ENCODE results near the gene TIMP4.

TIMP4 gene

DNA sequence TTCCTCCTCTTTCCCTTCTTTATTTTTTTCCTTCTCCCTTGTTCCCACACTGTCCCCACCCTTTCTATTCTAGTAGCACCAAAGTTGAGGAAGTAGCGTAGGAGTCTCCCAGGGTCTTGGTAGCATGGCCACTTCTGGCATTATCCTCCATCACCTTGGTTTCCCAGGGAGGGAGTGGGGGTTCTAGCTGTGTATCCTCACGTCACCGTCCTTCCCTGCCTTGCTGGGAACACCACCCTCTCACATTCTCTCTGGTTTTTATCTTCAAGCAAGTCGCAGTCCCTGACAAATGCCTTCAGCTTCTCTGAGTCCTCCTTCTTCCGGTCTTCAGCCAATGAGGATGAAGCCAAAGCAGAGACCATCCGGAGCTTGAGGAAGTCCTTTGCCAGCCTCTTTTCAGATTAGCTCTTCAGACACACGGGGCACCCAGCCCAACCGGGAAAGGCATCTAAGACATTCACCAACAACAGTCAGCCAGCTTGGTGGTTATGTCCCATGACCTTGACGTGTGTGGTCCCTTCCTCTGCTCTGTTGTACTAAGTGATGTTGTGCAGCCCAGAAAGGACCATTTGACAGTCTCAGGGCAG, 31.6 kb upstream of the TIMP4 start:
- TF ChIP-seq ZNF274 (IDR thresholded peaks at IDR 0.05; ENCODE audit: low read depth, low read length) = no peak
- H3K4me3 ChIP-seq (ENCODE audit: low read length) = no peak overlapping the region

DNA sequence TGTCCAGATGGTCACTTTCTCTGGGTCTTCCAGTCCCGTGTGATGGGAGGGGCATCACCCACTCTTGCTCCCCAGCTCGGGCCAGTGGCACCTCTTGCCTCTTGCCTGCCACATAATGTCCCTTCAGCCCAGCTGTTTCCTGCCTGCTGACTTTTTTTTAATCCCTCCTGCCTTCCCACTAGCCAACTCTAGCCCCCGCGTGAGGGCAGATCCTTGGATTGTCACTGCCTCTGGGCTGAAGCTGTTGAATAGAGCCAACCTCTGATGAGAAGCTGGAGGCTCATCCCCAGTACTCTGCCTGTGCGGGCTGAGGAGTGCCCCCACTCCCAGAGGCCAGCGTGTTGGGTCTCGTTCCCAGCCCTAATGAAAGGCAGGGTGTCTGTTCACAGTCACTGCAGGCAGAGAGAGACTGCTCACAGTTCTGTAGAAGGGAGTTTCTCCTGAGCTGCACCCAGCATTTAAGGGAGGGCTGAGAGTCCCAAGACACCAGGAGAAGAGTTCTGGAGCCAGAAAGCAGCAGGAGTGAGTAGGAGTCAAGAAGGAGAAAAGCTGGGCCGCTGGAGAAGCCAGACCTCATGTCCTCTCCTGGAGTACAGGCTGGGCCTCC, 30.1 kb upstream of the TIMP4 start:
- no peak for TF ChIP-seq ZNF274 (IDR thresholded peaks at IDR 0.05; ENCODE audit: low read depth, low read length)
- no peak overlapping the region for H3K4me3 ChIP-seq (ENCODE audit: low read length)

DNA sequence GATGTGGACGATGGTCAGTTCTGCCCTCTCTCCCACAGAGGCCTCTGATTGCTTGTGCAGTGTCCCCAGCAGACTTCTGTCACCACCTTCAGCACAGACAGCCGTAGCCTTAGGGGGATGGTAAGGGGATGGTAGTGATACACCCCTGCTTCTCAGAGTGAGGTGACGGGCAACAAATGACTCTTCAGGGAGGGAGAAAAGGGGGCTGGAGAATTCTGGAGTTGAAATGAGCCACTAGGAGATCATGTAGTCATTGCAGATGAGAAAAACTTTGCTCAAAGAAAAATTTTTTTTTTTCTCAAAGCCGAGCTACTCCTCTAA, 29.6 kb upstream of the TIMP4 start:
- H3K4me3 ChIP-seq (ENCODE audit: low read length) = no peak overlapping the region
- no peak for TF ChIP-seq ZNF274 (IDR thresholded peaks at IDR 0.05; ENCODE audit: low read depth, low read length)

DNA sequence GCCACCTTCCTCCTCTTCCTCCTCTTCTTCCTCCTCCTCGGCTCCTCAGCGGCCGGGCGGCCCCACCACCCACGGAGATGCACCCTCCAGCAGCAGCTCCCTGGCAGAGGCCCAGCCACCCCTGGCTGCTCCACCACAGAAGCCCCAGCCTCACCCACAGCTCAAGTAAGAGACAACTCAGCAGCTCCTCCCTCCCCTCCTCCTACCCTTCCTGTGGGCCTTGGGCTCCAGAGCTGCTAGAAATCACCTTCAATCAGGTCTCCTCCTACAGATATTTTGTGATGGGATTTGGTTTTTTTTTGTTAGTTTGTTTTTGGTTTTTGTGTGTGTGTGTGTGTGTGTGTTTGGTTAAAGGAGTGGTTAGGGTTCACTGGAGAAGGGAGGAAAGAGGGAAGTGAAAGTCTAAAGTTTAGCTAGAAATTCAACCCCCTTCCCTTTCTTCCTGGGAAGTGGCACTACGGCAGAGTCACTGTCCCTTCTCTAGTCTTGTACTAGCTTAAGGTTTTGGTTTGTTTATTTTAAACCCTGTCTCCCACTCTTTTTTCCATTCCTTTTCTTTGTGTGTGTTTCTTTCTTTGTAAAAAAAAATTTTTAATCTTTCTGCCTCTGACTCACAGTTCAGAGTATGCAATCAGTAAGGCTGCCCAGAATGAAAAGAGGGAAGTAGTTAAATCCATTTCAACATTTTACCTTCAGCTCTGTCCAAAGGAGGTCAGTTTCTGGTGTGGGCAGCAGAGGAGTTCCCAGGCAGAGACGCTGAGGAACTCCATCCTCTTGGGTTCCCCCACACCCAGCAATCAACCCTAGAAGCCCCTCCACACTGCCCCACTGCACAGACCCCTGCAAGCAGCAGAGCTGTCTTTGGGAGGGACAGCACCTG, 29.0 kb upstream of the TIMP4 start:
- H3K4me3 ChIP-seq (ENCODE audit: low read length) = no peak overlapping the region
- TF ChIP-seq ZNF274 (IDR thresholded peaks at IDR 0.05; ENCODE audit: low read depth, low read length) = no peak

DNA sequence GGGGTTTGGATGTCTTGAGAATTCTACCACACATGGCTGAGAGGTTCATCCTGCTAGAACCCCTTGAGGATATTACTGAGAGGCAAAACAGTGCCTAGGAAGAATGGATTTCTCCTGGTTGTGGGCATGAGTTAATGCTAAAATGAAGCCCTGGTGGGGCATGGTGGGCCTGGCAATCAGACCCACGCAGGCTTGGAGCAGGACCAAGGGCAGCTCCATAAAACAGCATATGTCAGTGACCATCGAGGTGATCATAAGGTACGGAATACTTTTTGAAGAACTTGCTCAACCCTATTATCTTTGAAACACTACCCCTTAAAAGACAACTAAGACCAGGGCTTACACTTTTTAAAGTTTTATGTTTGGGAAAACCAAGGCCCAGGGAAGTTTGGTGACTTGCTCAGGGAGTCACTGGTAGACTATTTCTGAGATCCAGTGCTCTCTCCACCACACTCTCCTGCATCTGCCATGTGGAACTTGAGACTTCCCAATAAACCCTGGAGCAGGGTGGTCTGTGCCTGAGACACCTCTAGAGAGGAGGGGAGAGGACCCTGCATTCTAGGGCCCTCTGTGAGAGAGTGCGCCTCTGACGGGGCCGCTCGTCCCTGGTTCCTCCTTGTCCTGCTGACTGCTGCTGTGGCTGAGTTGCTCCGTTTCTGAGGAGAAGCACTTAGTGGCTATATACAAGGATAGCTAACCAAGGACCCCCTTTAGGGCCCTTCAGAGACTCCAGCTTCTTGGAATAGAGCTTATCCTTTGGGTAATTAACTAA, 28.0 kb upstream of the TIMP4 start:
- no peak for TF ChIP-seq ZNF274 (IDR thresholded peaks at IDR 0.05; ENCODE audit: low read depth, low read length)

DNA sequence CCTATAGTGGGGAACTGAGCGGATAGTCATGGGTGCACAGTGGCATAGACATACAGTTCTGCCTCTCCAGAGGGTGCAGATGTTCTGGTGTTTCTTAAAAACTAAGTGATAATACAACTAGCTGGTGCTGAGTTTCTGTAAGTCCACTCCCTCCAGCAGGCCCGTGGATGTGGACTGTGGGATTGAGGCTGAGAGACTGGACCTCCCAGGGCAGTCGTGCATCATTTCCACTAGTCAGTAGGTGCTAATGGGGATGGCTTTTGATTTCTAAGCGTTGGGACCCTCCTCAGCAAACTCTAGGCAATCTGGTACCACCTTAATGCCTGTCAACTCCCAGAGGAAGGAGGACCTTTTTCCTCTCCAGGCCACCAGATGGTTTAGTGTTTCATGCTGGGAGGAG, 27.3 kb upstream of the TIMP4 start:
- TF ChIP-seq ZNF274 (IDR thresholded peaks at IDR 0.05; ENCODE audit: low read depth, low read length) = no peak
- H3K4me3 ChIP-seq (ENCODE audit: low read length) = no peak overlapping the region

More for the DNA sequence above, 28.0 kb upstream of the TIMP4 start:
- no peak overlapping the region for H3K4me3 ChIP-seq (ENCODE audit: low read length)

DNA sequence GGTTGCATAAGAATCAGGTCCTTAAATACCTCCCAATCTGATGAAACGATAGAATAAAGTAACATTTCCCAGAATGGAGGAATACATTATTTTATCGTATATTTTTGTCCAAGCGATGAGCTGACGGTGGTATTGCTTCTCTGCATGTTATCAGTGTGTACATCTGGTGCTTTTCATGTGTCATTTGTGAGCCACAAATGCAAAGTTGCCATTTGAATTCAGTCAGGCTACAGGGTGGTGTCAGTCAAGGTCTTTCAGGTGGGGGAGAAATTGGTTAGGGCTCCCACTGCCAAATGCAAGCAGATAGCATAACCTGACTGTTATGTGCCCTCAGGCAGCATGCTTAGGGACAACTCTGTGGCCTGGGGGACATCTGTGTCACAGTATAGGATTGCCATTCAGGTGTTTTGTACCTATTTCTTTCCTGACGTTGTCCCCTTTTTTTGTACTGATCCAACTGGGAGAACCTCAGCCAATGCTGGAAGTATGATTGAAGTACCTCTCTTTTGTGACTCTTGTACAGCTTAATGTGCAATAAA, 26.5 kb upstream of the TIMP4 start:
- no peak overlapping the region for H3K4me3 ChIP-seq (ENCODE audit: low read length)
- no peak for TF ChIP-seq ZNF274 (IDR thresholded peaks at IDR 0.05; ENCODE audit: low read depth, low read length)

DNA sequence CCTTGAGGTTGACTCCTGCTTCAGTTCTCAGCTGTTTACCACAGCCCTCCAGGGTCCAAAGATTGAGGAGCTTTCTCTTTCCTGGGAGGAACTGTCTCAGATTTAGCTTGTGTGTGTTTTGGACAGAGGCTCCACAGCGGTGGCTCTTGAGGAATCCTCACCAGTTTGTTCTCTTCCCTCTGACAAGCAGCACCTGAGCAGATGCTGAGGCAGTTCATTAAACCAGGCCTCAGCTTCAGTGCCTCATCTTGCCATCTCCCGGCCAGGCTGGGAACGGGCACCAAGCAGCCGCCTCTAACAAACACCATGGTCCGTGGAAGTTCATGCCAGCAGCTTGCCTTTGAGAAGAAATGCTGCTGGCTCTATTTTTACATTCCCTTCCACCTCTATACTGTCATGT, 25.8 kb upstream of the TIMP4 start:
- TF ChIP-seq ZNF274 (IDR thresholded peaks at IDR 0.05; ENCODE audit: low read depth, low read length) = no peak
- no peak overlapping the region for H3K4me3 ChIP-seq (ENCODE audit: low read length)

DNA sequence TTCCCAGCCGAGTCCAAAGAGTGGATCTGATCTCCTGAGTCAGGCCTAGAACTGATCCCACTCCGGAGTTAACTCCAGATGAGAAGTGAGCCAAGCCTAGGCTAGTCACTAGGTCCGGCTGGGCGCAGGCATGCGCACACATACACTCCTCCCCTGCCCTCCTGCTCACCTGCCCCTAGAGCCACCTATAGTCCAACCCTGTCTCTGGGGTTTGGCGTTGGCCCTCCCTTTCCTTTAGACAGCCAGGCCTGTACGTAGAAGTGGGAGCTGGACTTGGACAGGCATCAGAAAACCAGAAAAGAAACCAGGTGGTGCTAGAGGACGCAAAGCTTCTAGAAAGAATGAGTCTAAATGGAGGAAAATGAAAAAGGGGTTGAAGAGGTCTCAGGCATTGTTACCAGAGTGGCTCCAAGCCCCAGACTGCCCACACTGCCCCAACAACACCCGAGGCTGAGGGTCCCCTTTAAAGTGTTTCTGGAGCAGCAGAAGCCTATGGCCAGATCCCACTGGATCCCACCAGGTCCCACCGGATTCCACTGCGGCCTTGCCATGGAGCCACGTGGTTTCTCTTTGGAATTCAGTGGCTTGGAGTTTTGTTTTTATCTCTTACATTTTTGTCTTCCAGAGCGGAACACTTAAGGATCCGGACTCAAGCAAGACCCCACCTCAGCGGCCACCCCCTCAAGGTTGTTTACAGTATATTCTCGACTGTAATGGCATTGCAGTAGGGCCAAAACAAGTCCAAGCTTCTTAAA, 24.2 kb upstream of the TIMP4 start:
- no peak for TF ChIP-seq ZNF274 (IDR thresholded peaks at IDR 0.05; ENCODE audit: low read depth, low read length)

DNA sequence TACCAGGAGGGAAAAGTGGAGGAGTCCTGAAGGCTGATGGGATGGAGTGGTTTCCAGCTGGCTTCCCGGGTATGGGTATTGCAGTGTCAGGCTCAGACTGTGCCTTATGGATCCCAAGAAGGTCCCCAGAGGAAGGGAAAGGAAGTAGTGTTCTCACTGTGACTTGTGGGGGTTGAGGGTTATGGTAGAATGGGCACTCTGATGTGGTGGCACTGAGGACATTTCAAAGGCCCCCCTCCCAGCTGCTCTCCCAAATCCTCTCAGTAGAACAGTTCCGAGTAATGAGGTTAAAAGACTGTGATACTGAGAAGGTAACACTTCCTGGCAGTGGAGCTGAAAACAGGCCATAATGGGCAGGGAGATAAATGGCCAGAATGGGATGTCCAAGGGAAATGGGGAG, 23.1 kb upstream of the TIMP4 start:
- H3K4me3 ChIP-seq (ENCODE audit: low read length) = no peak overlapping the region
- TF ChIP-seq ZNF274 (IDR thresholded peaks at IDR 0.05; ENCODE audit: low read depth, low read length) = no peak

More for the DNA sequence above, 24.2 kb upstream of the TIMP4 start:
- H3K4me3 ChIP-seq (ENCODE audit: low read length) = no peak overlapping the region

DNA sequence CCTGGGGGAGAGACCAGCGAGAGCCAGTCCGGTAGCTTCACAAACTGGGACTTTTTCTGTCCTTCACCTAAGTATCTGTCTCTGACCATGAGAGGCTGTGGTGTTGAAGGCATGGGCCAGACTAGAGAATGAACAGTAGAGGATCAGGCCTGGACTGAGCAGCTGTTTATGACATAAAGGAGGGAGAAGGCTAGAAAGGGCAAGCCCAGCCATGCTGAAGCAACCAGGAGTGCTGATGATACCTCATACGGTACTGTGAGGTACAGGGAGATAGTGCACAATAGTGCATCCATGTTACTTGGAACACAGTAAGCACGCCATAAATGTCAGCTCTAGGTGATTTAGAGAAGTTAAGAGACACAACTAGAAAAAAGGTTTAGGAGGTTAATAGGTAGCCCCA, 22.6 kb upstream of the TIMP4 start:
- H3K4me3 ChIP-seq (ENCODE audit: low read length) = no peak overlapping the region
- TF ChIP-seq ZNF274 (IDR thresholded peaks at IDR 0.05; ENCODE audit: low read depth, low read length) = no peak

DNA sequence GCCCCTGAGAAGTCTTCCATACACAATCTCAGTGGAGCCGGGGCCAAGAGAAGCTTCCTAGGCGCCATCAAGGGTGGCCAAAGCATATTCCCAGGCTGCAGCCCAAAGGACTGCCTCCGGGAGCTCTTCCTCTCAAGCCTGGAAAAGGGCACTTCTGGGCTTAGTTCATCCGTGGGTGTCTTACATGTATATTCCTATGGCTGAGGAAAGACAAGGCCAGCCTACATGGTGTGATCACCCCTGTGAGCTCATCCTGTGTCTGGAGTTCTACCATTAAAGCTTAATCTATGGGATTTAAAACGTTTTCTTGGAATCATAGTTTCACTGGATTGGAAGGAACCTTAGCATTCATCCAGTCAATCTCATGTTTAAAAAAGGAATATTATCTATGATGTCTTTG, 21.9 kb upstream of the TIMP4 start:
- no peak for TF ChIP-seq ZNF274 (IDR thresholded peaks at IDR 0.05; ENCODE audit: low read depth, low read length)

DNA sequence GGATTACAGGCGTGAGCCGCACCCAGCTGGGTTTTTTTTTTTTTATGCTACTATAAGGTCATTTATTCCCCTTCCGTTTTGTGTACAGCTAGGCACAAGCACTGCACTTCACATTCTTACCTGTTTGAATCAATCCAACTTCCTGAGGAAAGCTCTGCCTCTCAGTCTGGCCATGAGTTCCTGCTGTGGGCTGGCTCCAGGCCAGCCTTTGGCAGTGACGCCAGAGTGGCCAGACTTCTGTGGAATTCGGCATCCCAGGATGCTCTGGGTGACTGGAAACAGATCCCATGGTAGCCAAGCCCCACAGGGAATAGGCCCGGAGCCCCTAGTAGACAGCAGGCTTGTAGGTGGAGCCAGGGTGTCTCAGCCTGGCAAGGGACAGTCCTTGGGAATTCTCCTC, 21.5 kb upstream of the TIMP4 start:
- no peak overlapping the region for H3K4me3 ChIP-seq (ENCODE audit: low read length)
- no peak for TF ChIP-seq ZNF274 (IDR thresholded peaks at IDR 0.05; ENCODE audit: low read depth, low read length)

More for the DNA sequence above, 21.9 kb upstream of the TIMP4 start:
- H3K4me3 ChIP-seq (ENCODE audit: low read length) = no peak overlapping the region
